GM21381 (cell line): ENCODE data around the gene ASTN2.

Experiments used
- ATAC-seq: cut with Tn5 transposase; IDR thresholded peaks from one replicate; pipeline ENCODE4 v1.9.1; 2021; ENCODE audit warnings: mild to moderate bottlenecking, moderate library complexity; ENCODE audit not compliant: unreplicated experiment

Gene ASTN2

GRCh38 chr9:117122953-117123352 is 291.9 kb downstream of the ASTN2 start:
- ATAC-seq: no peak

DNA sequence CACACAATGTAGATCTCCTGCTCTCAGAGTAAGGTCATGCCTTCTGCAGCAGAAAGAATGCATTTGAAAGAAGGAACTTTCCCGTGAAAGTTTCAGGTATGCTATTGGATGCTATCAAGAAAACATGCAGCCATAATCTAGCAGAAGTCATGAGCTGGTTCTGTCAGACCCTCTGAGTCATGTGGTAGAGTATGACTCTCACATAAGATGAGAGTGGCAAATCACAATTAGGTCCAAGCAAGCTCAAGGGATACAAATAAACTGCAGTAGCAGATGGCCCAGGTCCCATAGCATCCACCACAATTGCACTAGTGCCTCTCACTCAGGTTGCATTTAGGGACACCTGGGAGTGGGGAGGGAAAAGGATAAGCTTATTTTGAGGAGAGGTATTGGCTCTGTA is 292.8 kb downstream of the ASTN2 start:
- no peak for ATAC-seq

DNA sequence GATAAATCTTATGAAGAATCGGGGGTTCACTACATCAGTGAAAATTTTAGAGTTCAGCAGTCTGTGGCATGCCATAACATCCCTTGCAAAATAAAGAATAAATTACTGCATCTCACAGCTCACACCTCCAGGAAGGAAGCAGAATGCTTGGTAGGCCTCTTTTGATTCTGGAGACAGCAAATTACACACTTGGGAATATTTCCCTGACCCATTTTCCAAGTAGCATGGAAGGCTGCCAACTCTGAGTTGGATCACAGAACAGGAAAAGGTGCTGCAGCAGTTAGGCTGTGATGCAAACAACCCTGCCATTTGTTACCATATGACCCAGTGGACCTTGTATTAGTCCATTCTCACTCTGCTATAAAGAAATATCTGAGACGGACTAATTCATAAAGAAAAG is 293.5 kb downstream of the ASTN2 start:
- ATAC-seq: no peak

DNA sequence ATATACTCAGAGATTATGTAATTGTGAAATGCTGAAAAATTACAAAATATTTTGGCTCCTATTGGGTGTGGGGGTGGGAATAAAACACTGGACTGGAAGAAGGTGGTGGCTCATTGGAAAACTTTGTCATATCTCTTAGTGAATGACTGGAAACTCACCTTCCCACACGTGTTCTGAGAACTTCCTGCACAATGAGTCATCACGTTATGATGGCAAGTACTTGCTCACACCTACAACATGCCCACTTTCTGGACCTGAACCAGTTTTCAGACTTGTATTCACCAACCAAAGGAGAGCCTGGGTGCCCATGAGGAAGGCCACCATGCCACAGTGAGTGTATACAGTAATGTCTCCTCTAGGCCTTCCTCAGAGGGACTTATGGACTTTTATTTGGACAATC is 294.8 kb downstream of the ASTN2 start:
- ATAC-seq: no peak

DNA sequence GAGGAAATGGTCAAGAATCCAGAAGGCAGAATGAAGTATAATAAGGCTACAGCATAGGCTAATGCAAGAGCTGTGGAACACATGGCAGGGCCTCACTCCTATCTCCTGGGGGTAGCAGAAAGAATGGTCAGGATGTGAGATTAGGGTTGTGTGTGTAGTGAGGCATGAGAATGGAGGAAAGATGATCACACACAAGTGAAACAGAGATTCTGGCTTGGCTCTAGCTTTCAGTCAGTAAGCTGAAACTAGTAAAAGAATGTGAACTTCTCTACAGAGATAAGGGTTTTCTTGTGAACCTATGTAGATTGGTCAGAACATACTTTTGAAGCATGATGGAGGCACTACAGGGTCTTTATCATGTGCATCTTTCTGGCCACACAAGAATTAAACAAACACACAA is 298.8 kb downstream of the ASTN2 start:
- ATAC-seq: peak; percentile 73

GRCh38 chr9:117114768-117115167 is 300.1 kb downstream of the ASTN2 start:
- ATAC-seq: no peak

DNA sequence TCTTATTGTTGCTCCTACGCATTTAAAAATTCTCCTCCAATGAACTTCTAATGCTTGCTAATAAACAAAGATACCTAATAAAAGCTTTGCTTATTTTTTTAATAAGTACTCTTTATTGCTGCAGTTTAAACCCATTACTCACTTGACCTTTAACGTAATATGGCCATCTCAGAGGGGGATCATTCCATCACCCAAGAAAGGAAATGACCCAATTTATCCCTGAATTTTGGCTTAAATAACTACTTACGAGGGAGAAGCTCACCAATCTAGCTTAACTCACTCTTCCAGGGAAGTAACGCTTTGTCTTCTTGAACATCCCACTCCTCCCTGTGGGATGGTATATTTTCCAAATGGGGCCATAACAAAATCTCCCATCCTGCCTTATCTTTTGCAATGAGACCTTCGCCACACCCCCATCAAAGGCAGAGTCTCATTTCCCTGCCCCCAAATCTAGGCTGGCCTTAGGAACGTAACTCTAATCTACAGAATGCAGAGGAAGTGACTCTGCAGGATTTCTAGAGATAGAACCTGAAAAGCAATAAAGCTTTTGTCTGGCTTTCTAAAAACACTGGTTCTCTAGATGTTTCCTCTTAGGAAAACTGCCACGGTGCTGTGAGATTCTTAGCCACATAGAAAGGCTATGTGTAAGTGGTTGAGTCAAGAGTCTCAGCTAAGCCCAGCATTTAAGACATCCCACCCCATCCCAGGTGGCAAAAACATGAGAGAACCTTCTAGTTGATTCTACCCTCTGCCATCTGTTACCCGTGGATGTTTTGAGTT is 310.0 kb downstream of the ASTN2 start:
- no peak for ATAC-seq

GRCh38 chr9:117104206-117104605 is 310.7 kb downstream of the ASTN2 start:
- ATAC-seq: no peak

GRCh38 chr9:117103438-117104110 is 311.3 kb downstream of the ASTN2 start:
- no peak for ATAC-seq

GRCh38 chr9:117101008-117101407 is 313.8 kb downstream of the ASTN2 start:
- ATAC-seq: no peak

DNA sequence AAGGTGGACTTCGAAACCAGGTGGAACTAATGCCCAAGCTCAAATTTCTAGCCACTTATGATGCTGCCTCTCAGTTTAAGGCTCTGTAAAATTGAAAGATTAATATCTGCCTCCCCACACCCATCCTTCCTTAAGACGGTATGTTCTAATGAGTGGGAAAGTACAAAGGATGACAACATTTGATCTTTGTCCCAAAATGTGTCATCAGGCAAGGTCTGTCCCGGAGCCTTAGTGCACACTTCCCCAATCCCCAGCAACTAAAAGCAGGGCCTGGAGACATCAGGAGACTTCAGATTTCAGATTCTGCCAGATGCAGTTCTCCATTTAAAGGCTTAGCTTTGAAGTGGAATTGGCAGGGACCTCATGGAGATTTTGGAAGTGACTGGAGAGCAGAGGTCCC is 316.5 kb downstream of the ASTN2 start:
- ATAC-seq: no peak

- ATAC-seq: no peak
Observed at GRCh38 chr9:117097761-117098160, 317.1 kb downstream of the ASTN2 start.

GRCh38 chr9:117096138-117096537 is 318.7 kb downstream of the ASTN2 start:
- no peak for ATAC-seq

- no peak for ATAC-seq
Observed at GRCh38 chr9:117095081-117095480, 319.8 kb downstream of the ASTN2 start.

DNA sequence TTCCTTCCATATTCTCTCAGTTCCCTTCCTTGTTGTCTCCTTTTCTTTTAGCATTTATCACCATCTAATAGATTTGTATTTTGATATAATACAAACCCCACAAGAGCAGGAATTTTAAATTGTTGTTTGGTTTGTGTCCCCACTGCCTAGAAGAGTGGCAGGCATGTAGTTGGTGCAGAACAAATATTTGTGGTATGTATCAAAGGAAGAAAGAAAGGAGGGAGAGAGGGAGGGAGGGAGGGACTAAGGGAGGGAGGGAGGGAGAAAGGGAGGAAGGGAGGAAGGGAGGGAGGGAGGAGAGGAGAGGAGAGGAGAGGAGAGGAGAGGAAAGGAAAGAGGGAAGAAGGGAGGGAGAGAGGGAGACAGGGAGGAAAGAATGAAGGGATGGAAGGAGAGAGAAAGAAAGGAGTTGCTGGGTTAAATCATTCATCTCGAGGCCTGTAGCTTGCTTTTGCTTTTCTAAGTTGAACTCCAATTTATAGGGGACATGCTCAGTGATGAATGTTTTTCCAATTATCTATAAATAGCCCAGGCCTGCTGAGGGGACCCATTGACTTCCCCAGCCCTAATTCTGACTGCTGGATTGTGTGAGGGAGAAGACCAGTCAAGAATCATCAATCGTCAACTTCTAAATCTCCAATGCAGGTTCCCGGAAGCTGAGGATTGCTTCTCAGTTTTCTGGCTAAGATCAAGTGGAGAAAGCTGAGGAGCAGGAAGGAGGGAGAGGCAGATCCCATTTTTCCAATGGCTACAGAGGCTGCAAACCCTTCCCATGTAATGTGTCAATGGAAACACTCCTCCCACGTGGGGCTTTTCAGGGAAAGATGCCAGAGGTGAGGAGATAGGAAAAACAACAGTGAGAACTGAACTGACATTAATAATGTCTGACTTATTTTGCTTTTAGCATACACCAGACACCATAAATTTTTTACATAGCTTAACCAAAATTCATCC is 320.7 kb downstream of the ASTN2 start:
- no peak for ATAC-seq

DNA sequence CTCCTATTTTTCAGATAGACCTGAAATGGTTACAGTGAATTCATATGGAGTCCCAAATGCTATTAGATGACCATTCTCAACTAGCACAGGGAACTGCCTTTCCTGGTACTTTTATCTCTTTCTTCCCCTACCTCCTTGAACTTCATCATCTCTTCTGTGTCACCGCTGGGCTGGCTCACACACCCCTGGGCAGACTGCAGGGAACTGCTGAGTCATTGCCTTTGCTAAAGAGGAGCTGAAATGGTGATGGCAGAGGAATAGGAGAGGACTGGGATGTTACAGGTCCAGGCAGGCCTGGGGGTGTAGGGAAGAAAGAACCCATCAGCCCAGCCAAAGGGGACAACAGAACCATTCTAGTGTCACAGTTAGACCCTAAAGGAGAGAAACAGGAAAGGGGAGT is 322.3 kb downstream of the ASTN2 start:
- ATAC-seq: no peak

DNA sequence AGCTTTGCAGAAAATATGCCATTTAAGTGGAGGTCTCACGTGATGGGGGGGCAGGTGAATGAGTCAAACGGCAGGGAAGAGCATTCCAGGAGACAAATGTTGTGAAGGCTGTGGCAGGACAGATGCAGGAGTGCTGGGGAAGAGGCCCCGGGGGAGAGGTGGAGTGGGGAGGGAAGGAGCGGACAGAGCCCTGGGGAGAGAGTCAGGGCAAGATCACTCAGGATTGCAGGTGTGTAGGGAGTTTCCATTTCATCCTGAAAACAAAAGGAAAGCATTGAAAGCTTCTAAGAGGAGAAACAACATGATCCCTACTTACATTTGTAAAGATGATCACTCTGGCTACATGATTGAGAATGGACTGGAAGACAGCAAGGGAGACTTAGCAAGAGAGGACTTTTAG is 323.3 kb downstream of the ASTN2 start:
- no peak for ATAC-seq

GRCh38 chr9:117088786-117089185 is 326.1 kb downstream of the ASTN2 start:
- ATAC-seq: no peak

GRCh38 chr9:117088140-117088539 is 326.7 kb downstream of the ASTN2 start:
- ATAC-seq: no peak

- no peak for ATAC-seq
Observed at GRCh38 chr9:117084221-117084620, 330.6 kb downstream of the ASTN2 start.

GRCh38 chr9:117083559-117083958 is 331.3 kb downstream of the ASTN2 start:
- ATAC-seq: no peak
